ENCODE results near the gene RCC2. TPM values are rescaled to one million over a fixed set of nuclear protein-coding genes. Genes with fewer than 3 reads are reported as not detected.

RCC2 gene
- total RNA-seq, 2 experiments from 2014 or later, result 133 to 194 TPM

GRCh38 chr1:17440074-17440826 lies 773 bp upstream of the RCC2 start:
- Mint-ChIP-seq H3K27ac (peak overlapping the region; percentile 79), H3K36me3 (peaks cover 14% of the 10 kb centered on the region), H3K27me3 (no peaks in the 10 kb centered on the region), H3K4me3 (peak overlapping the region; percentile 93), H3K4me1 (peaks cover 43% of the 10 kb centered on the region), H3K9me3 (ENCODE audit: low read depth) (no peaks in the 10 kb centered on the region)
- no peak for ATAC-seq
- CTCF ChIA-PET, result interaction anchor here (0.7 to 1.6 kb wide), 7 partner anchors 9 to 52 kb away, joined by 3 to 6 read pairs (median 3); no protein-coding TSS in a partner anchor
- DNase-seq, result no peak

GRCh38 chr1:17438318-17439249 lies 893 bp downstream of the RCC2 start:
- peak; percentile 52 for ATAC-seq
- Mint-ChIP-seq H3K9me3 (ENCODE audit: low read depth) (no peaks in the 10 kb centered on the region), H3K4me3 (peak overlapping the region; percentile 93), H3K27ac (peak overlapping the region; percentile 97), H3K4me1 (peaks cover 57% of the 10 kb centered on the region), H3K36me3 (peaks cover 27% of the 10 kb centered on the region), H3K27me3 (no peaks in the 10 kb centered on the region)
- DNase-seq, result peak; percentile 86
- CTCF ChIA-PET, result interaction anchor here (1.4 to 1.5 kb wide), 2 partner anchors 18 to 28 kb away, joined by 4 read pairs; no protein-coding TSS in a partner anchor

GRCh38 chr1:17437580-17438317 lies 1.7 kb downstream of the RCC2 start:
- H3K9me3 Mint-ChIP-seq (ENCODE audit: low read depth), result no peaks in the 10 kb centered on the region
- peak overlapping the region; percentile 93 for H3K4me3 Mint-ChIP-seq
- peak overlapping the region; percentile 74 for H3K27ac Mint-ChIP-seq
- CTCF ChIA-PET, result interaction anchor here (1.4 kb wide), 1 partner anchor 17 kb away, joined by 4 read pairs; no protein-coding TSS in a partner anchor
- ATAC-seq, result peak; percentile 38
- peak; percentile 67 for DNase-seq
- H3K36me3 Mint-ChIP-seq, result peaks cover 31% of the 10 kb centered on the region
- no peaks in the 10 kb centered on the region for H3K27me3 Mint-ChIP-seq
- peaks cover 51% of the 10 kb centered on the region for H3K4me1 Mint-ChIP-seq

- ATAC-seq (no peak), DNase-seq (no peak)
- Mint-ChIP-seq H3K27me3 (no peaks in the 10 kb centered on the region), H3K4me3 (peak overlapping the region; percentile 73), H3K27ac (peak overlapping the region; percentile 74), H3K36me3 (peaks cover 31% of the 10 kb centered on the region), H3K4me1 (peaks cover 55% of the 10 kb centered on the region), H3K9me3 (ENCODE audit: low read depth) (no peaks in the 10 kb centered on the region)
- CTCF ChIA-PET, result interaction anchor here (1.4 kb wide), 1 partner anchor 16 kb away, joined by 4 read pairs; no protein-coding TSS in a partner anchor
These were observed 2.3 kb downstream of the RCC2 start for GRCh38 chr1:17437260-17437579.

- CTCF ChIA-PET, result interaction anchor here (1.1 to 1.3 kb wide), 2 partner anchors 17 to 20 kb away, joined by 3 read pairs; no protein-coding TSS in a partner anchor
- Mint-ChIP-seq H3K27me3 (no peaks in the 10 kb centered on the region), H3K9me3 (ENCODE audit: low read depth) (no peaks in the 10 kb centered on the region), H3K4me3 (peak overlapping the region; percentile 73), H3K36me3 (peaks cover 32% of the 10 kb centered on the region), H3K4me1 (peaks cover 53% of the 10 kb centered on the region), H3K27ac (peak overlapping the region; percentile 74)
- no peak for ATAC-seq
- no peak for DNase-seq
These were observed 2.9 kb downstream of the RCC2 start for GRCh38 chr1:17436380-17437174.

GRCh38 chr1:17434601-17435000 lies 4.9 kb downstream of the RCC2 start:
- peak overlapping the region; percentile 40 for H3K27ac Mint-ChIP-seq
- H3K27me3 Mint-ChIP-seq, result no peaks in the 10 kb centered on the region
- peaks cover 34% of the 10 kb centered on the region for H3K36me3 Mint-ChIP-seq
- no peak overlapping the region for H3K4me3 Mint-ChIP-seq
- ATAC-seq (no peak), DNase-seq (no peak)
- no peaks in the 10 kb centered on the region for H3K9me3 Mint-ChIP-seq (ENCODE audit: low read depth)
- peaks cover 42% of the 10 kb centered on the region for H3K4me1 Mint-ChIP-seq
- CTCF ChIA-PET, result no interaction called here

GRCh38 chr1:17434016-17434415 lies 5.5 kb downstream of the RCC2 start:
- no peak overlapping the region for H3K4me3 Mint-ChIP-seq
- DNase-seq (no peak), ATAC-seq (no peak)
- no peaks in the 10 kb centered on the region for H3K27me3 Mint-ChIP-seq
- H3K27ac Mint-ChIP-seq, result no peak overlapping the region
- peaks cover 37% of the 10 kb centered on the region for H3K36me3 Mint-ChIP-seq
- CTCF ChIA-PET, result no interaction called here
- H3K9me3 Mint-ChIP-seq (ENCODE audit: low read depth), result no peaks in the 10 kb centered on the region
- H3K4me1 Mint-ChIP-seq, result peaks cover 46% of the 10 kb centered on the region

GRCh38 chr1:17433261-17433660 lies 6.2 kb downstream of the RCC2 start:
- no peaks in the 10 kb centered on the region for H3K27me3 Mint-ChIP-seq
- H3K4me1 Mint-ChIP-seq, result peaks cover 46% of the 10 kb centered on the region
- ATAC-seq (no peak), DNase-seq (no peak)
- peaks cover 44% of the 10 kb centered on the region for H3K36me3 Mint-ChIP-seq
- CTCF ChIA-PET, result no interaction called here
- no peaks in the 10 kb centered on the region for H3K9me3 Mint-ChIP-seq (ENCODE audit: low read depth)
- H3K4me3 Mint-ChIP-seq, result no peak overlapping the region
- no peak overlapping the region for H3K27ac Mint-ChIP-seq

GRCh38 chr1:17432412-17432811 lies 7.1 kb downstream of the RCC2 start:
- peaks cover 44% of the 10 kb centered on the region for H3K36me3 Mint-ChIP-seq
- no peak overlapping the region for H3K4me3 Mint-ChIP-seq
- H3K9me3 Mint-ChIP-seq (ENCODE audit: low read depth), result no peaks in the 10 kb centered on the region
- H3K4me1 Mint-ChIP-seq, result peaks cover 46% of the 10 kb centered on the region
- DNase-seq, result no peak
- no peaks in the 10 kb centered on the region for H3K27me3 Mint-ChIP-seq
- CTCF ChIA-PET, result interaction anchor here (0.8 kb wide), 1 partner anchor 175 kb away, joined by 3 read pairs; no protein-coding TSS in a partner anchor
- H3K27ac Mint-ChIP-seq, result no peak overlapping the region
- ATAC-seq, result no peak

- H3K27ac Mint-ChIP-seq, result no peak overlapping the region
- DNase-seq (no peak), ATAC-seq (no peak)
- no peaks in the 10 kb centered on the region for H3K9me3 Mint-ChIP-seq (ENCODE audit: low read depth)
- peaks cover 22% of the 10 kb centered on the region for H3K4me1 Mint-ChIP-seq
- H3K27me3 Mint-ChIP-seq, result no peaks in the 10 kb centered on the region
- peaks cover 42% of the 10 kb centered on the region for H3K36me3 Mint-ChIP-seq
- CTCF ChIA-PET, result interaction anchor here (1.3 kb wide), 1 partner anchor 10 kb away, joined by 3 read pairs; no protein-coding TSS in a partner anchor
- no peak overlapping the region for H3K4me3 Mint-ChIP-seq
These were observed 10.3 kb downstream of the RCC2 start for GRCh38 chr1:17429183-17429582.

GRCh38 chr1:17427696-17428660 lies 11.5 kb downstream of the RCC2 start:
- Mint-ChIP-seq H3K27ac (no peak overlapping the region), H3K4me3 (no peak overlapping the region), H3K36me3 (peaks cover 45% of the 10 kb centered on the region), H3K27me3 (no peaks in the 10 kb centered on the region), H3K4me1 (peaks cover 20% of the 10 kb centered on the region), H3K9me3 (ENCODE audit: low read depth) (no peaks in the 10 kb centered on the region)
- CTCF ChIA-PET, result no interaction called here
- no peak for ATAC-seq
- no peak for DNase-seq

Measured in activated CD8-positive, alpha-beta memory T cell treated with anti-CD3 and anti-CD28 coated beads, Interleukin-2, amount 10 ng/mL, durations not matched to agents 7 days and 5 days (primary cell).